22Rv1 (cell line): ENCODE data around the gene TMEM151B.
"Not testable (repeated sequence)": the region's sequence is repeated elsewhere in the genome, so short reads cannot be mapped to it uniquely, and the experiment has no call there.

Experiments used
- H3K27ac ChIP-seq: fragments of 450-650 bp; 2 replicates; pipeline ENCODE4 v1.5.1; 2017
- ZFX ChIP-seq: fragments of 450-650 bp; IDR thresholded peaks from 2 replicates; pipeline ENCODE4 v1.6.1; 2017; ENCODE audit warnings: antibody characterized with exemption, borderline replicate concordance
- TF ChIP-seq, protein P1 (sequence below): fragments of 450-650 bp; IDR thresholded peaks from 2 replicates; pipeline ENCODE4 v1.5.1; 2017; ENCODE audit warnings: mild to moderate bottlenecking

The TMEM151B gene

DNA sequence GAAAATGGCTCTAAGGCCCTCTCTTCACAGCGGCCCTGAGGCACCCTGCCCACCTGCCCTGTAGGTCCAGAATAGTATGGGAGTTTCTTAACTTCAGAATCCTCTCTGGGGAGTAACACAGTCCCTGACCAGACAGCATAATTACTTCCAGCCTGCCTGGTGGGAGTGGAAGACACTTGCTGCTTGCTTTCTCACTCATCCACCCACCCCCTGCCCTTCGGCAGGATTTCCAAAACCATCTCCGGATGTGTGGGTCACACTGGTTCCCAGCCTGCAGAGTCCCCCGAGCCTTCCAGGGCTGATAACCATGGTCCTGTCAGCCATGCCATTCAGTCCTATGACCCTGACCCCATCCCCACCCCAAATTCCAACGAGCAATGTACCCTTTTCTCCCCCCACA, 41.4 kb upstream of the TMEM151B start:
- TF ChIP-seq ZFX = no peak
- TF ChIP-seq, protein P1, sequence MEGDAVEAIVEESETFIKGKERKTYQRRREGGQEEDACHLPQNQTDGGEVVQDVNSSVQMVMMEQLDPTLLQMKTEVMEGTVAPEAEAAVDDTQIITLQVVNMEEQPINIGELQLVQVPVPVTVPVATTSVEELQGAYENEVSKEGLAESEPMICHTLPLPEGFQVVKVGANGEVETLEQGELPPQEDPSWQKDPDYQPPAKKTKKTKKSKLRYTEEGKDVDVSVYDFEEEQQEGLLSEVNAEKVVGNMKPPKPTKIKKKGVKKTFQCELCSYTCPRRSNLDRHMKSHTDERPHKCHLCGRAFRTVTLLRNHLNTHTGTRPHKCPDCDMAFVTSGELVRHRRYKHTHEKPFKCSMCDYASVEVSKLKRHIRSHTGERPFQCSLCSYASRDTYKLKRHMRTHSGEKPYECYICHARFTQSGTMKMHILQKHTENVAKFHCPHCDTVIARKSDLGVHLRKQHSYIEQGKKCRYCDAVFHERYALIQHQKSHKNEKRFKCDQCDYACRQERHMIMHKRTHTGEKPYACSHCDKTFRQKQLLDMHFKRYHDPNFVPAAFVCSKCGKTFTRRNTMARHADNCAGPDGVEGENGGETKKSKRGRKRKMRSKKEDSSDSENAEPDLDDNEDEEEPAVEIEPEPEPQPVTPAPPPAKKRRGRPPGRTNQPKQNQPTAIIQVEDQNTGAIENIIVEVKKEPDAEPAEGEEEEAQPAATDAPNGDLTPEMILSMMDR = no peak
- H3K27ac ChIP-seq = no peak overlapping the region

DNA sequence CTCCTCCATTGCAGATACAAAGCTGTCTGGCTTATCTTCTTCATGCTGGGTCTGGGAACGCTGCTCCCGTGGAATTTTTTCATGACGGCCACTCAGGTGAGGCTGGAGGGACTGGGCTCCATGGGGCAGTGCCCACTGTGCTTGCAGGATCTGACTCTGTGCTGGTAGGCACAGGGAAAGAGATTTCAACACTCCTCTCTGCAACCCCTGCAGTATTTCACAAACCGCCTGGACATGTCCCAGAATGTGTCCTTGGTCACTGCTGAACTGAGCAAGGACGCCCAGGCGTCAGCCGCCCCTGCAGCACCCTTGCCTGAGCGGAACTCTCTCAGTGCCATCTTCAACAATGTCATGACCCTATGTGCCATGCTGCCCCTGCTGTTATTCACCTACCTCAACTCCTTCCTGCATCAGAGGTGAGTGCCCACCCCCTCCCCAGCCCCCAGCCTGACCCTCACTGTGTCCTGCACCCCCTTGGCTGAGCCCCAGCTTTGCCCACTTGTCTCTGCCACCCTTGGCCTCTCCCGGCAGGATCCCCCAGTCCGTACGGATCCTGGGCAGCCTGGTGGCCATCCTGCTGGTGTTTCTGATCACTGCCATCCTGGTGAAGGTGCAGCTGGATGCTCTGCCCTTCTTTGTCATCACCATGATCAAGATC, 40.7 kb upstream of the TMEM151B start:
- TF ChIP-seq ZFX = no peak
- TF ChIP-seq, protein P1 = no peak
- H3K27ac ChIP-seq = no peak overlapping the region

DNA sequence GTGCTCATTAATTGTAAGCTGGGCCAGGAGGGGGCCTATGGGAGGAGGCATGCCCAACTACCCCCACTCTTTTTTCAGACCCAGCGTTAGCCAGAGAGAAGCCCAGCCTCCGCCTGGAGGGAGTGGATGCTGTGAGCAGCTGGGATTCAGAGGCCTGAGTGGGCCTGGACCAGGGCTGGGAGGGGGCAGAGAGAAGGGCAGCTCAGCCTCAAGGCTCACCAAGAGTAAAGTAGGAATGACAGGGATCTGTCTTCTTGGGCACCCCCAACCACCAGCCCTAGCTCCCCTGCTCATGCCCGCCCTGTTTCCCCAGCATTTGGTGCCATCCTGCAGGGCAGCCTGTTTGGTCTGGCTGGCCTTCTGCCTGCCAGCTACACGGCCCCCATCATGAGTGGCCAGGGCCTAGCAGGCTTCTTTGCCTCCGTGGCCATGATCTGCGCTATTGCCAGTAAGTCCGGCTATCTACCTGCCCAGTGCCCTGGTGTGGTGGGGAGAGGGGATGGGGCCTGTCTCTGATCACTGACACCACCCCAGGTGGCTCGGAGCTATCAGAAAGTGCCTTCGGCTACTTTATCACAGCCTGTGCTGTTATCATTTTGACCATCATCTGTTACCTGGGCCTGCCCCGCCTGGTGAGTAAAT, 40.1 kb upstream of the TMEM151B start:
- no peak overlapping the region for H3K27ac ChIP-seq
- TF ChIP-seq ZFX = no peak
- TF ChIP-seq, protein P1 = no peak

DNA sequence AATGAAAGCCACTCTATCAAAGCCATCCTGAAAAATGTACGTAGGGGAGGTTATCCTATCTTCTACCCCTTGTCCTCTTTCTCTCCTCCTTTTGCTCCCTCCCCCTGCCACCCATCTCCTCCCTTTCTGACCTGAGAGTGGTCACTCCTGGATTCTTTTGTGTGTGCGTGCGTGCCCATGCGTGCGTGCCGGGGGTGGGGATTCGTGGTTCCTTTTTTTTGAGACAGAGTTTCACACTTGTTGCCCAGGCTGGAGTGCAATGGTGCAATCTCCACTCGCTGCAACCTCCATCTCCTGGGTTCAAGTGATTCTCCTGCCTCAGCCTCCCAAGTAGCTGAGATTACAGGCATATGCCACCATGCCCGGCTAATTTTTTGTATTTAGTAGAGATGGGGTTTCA, 38.8 kb upstream of the TMEM151B start:
- H3K27ac ChIP-seq = not testable (repeated sequence)

DNA sequence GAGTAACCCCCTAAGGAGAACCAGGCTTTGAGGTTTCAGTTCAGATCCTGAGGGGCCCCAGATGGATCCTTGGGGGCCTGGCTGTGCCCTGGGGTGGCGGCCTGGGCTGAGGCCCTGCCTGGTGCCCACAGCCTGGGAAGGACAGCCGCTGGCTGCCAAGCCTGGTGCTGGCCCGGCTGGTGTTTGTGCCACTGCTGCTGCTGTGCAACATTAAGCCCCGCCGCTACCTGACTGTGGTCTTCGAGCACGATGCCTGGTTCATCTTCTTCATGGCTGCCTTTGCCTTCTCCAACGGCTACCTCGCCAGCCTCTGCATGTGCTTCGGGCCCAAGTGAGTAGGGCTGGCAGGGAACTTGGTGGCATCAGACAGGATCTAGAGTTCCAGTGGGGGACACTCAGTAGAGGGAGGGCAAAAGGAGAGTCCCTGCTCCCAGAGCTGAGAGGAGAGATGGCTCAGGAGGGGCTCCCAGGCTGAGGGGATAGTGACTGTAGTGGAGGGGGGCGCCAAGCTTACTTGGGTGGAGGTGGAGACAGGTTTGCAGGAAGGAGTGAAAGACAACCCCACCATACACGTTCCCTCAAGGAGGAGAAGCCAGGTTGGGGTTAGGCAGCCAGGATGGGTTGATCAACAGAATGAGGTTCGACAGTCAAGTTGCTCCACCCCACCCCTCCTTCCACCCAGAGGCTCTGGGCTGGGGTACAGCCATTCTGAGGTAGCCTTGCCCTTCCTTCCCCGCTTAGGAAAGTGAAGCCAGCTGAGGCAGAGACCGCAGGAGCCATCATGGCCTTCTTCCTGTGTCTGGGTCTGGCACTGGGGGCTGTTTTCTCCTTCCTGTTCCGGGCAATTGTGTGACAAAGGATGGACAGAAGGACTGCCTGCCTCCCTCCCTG, 37.3 kb upstream of the TMEM151B start:
- TF ChIP-seq, protein P1 = no peak
- TF ChIP-seq ZFX = no peak
- H3K27ac ChIP-seq = no peak overlapping the region

DNA sequence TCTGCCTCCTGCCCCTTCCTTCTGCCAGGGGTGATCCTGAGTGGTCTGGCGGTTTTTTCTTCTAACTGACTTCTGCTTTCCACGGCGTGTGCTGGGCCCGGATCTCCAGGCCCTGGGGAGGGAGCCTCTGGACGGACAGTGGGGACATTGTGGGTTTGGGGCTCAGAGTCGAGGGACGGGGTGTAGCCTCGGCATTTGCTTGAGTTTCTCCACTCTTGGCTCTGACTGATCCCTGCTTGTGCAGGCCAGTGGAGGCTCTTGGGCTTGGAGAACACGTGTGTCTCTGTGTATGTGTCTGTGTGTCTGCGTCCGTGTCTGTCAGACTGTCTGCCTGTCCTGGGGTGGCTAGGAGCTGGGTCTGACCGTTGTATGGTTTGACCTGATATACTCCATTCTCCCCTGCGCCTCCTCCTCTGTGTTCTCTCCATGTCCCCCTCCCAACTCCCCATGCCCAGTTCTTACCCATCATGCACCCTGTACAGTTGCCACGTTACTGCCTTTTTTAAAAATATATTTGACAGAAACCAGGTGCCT, 36.6 kb upstream of the TMEM151B start:
- TF ChIP-seq, protein P1 = no peak
- no peak for TF ChIP-seq ZFX
- 0 out of 2 replicates have a peak overlapping the region, but pooled peaks have one; percentile 5 for H3K27ac ChIP-seq

DNA sequence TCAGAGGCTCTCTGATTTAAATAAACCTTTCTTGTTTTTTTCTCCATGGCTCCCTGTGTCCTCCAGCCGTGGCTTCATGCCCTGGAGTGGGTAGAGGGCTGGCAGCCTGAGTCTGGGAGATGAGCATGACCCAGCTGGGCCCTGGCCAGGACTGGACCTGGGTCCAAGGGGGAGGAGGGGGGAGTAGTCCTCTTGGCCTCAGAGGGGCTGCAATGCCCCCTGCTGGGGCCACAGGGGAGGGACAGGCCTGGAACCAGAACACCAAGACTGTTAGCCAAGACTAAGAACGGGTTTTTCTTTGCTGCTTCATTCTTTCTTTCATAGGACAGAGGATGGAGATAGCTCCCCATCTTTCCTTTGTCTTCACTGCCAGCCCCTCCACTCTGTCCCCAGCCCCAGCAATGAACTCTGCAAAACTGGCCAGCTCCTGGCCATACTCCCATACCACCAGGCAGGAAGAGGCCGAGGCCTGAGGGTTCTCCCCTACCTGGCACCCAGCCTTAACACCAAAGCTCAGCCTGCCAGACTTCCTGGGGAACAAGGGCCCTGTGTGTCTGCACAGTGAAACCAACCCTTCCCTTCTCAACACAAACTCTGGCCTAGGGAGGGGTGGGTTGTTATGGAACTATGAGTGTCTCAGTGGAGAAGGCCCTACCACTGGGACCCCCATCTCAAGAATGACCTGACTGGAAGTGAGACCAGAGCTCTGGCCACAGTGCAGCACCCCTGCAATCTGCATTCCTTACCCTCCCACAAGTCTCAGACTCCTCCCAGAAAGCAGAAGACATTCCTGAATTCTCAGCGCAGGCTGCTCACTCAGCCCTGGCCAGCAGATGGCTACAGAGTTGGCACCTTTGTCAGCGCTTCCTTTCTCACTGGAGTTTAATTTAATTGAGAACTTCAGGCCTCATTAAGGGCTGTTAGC, 35.9 kb upstream of the TMEM151B start:
- H3K27ac ChIP-seq = peak overlapping the region; percentile 5; the same call in 1 of the 2 replicates

More for the DNA sequence above, 35.9 kb upstream of the TMEM151B start:
- TF ChIP-seq, protein P1 = peak; percentile 71
- TF ChIP-seq ZFX = no peak
